ENCODE data around the gene FOXO1. TPM values are rescaled to one million over a fixed set of nuclear protein-coding genes. Genes with fewer than 3 reads are reported as not detected.

The FOXO1 gene
- total and polyA plus RNA-seq, 9 of the 15 experiments (the other 6 are each of a cell fraction or from before 2014, with no cell fraction given) = 0.04 to 0.73 (median 0.20) TPM

GRCh38 chr13:40626561-40626960, 39.9 kb downstream of the FOXO1 start:
- H3K36me3 ChIP-seq (ENCODE audit: control insufficient read depth, insufficient read depth, low read length) = no peaks in the 10 kb centered on the region
- no TSS peak for BruUV-seq (replicated peaks)
- H3K27me3 ChIP-seq (ENCODE audit: control insufficient read depth in 2 of 2, insufficient read depth in 2 of 2, low read length in 2 of 2) = no peaks in the 10 kb centered on the region; a peak in 2 of 5 replicates
- no peaks in the 10 kb centered on the region for H3K9me1 ChIP-seq (ENCODE audit: control insufficient read depth, insufficient read depth, low read length)
- no peak overlapping the region for H3K4me2 ChIP-seq (ENCODE audit: insufficient read depth, low read length)
- 0% methylated on average over 3 of the region's 3 CpGs for WGBS (ENCODE audit: insufficient coverage, low coverage, missing lambda C conversion rate)
- H3K4me1 ChIP-seq (replicated peaks in 1 of 2; ENCODE audit: control insufficient read depth in 2 of 2, insufficient read depth in 2 of 2, low read length in 2 of 2) = no peaks in the 10 kb centered on the region
- no peak overlapping the region for H3K9ac ChIP-seq (ENCODE audit: insufficient read depth in 1 of 2, low read depth in 2 of 2, low read length in 2 of 2)
- FAIRE-seq = no peak
- TF ChIP-seq CEBPB (tag; IDR thresholded peaks at IDR 0.05) (no peak), SMAD3 (CRISPR knock-in tag; conservative IDR thresholded peaks at IDR 0.05) (no peak), BRD4 (IDR thresholded peaks at IDR 0.05) (no peak), CREM (IDR thresholded peaks at IDR 0.05; ENCODE audit: low read depth) (no peak), PRMT5 (CRISPR knock-in tag; IDR thresholded peaks at IDR 0.05) (no peak), ID3 (CRISPR knock-in tag; IDR thresholded peaks at IDR 0.05) (no peak), ID3 (tag; IDR thresholded peaks at IDR 0.05) (no peak), MCM7 (IDR thresholded peaks at IDR 0.05) (no peak), ZNF12 (CRISPR knock-in tag; IDR thresholded peaks at IDR 0.05) (no peak), CHCHD3 (CRISPR knock-in tag; IDR thresholded peaks at IDR 0.05) (no peak), RNF2 (IDR thresholded peaks at IDR 0.05) (no peak), NUFIP1 (IDR thresholded peaks at IDR 0.05; ENCODE audit: partially characterized antibody) (no peak), POLR2AphosphoS5 (IDR thresholded peaks at IDR 0.05; ENCODE audit: control insufficient read depth, insufficient read depth, low read depth, low read length) (no peak), ZNF766 (CRISPR knock-in tag; conservative IDR thresholded peaks at IDR 0.05) (no peak), ZNF75A (CRISPR knock-in tag; IDR thresholded peaks at IDR 0.05) (no peak), BMI1 (IDR thresholded peaks at IDR 0.05; ENCODE audit: low read length) (no peak)
- TF ChIP-seq, protein P1, sequence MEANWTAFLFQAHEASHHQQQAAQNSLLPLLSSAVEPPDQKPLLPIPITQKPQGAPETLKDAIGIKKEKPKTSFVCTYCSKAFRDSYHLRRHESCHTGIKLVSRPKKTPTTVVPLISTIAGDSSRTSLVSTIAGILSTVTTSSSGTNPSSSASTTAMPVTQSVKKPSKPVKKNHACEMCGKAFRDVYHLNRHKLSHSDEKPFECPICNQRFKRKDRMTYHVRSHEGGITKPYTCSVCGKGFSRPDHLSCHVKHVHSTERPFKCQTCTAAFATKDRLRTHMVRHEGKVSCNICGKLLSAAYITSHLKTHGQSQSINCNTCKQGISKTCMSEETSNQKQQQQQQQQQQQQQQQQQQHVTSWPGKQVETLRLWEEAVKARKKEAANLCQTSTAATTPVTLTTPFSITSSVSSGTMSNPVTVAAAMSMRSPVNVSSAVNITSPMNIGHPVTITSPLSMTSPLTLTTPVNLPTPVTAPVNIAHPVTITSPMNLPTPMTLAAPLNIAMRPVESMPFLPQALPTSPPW (CRISPR knock-in tag; IDR thresholded peaks at IDR 0.05) = no peak
- TF ChIP-seq, protein P2, sequence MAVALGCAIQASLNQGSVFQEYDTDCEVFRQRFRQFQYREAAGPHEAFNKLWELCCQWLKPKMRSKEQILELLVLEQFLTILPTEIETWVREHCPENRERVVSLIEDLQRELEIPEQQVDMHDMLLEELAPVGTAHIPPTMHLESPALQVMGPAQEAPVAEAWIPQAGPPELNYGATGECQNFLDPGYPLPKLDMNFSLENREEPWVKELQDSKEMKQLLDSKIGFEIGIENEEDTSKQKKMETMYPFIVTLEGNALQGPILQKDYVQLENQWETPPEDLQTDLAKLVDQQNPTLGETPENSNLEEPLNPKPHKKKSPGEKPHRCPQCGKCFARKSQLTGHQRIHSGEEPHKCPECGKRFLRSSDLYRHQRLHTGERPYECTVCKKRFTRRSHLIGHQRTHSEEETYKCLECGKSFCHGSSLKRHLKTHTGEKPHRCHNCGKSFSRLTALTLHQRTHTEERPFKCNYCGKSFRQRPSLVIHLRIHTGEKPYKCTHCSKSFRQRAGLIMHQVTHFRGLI (CRISPR knock-in tag; IDR thresholded peaks at IDR 0.05) = no peak
- TF ChIP-seq, protein P3, sequence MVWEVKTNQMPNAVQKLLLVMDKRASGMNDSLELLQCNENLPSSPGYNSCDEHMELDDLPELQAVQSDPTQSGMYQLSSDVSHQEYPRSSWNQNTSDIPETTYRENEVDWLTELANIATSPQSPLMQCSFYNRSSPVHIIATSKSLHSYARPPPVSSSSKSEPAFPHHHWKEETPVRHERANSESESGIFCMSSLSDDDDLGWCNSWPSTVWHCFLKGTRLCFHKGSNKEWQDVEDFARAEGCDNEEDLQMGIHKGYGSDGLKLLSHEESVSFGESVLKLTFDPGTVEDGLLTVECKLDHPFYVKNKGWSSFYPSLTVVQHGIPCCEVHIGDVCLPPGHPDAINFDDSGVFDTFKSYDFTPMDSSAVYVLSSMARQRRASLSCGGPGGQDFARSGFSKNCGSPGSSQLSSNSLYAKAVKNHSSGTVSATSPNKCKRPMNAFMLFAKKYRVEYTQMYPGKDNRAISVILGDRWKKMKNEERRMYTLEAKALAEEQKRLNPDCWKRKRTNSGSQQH (CRISPR knock-in tag; IDR thresholded peaks at IDR 0.05) = no peak
- no peaks in the 10 kb centered on the region for H3K79me2 ChIP-seq (ENCODE audit: control insufficient read depth, insufficient read depth, low read length)
- intact Hi-C loops (cut with micrococcal nuclease) = no loop called here
- no peak overlapping the region for H2AFZ ChIP-seq (ENCODE audit: low read depth, low read length)
- no peak overlapping the region for H3K4me3 ChIP-seq
- no peak for DNase-seq (ENCODE audit: extremely low read depth in 1 of 4, low spot score in 3 of 4)
- no peaks in the 10 kb centered on the region for H3K9me3 ChIP-seq (replicated peaks; ENCODE audit: control insufficient read depth, insufficient read depth, low read depth, low read length)
- no peak for ATAC-seq
- in situ Hi-C loops (cut with MboI) = no loop called here
- ChIA-PET POLR2A (interaction anchor here (0.6 kb wide), 1 partner anchor 631 kb away, joined by 3 read pairs; no protein-coding TSS in a partner anchor), CTCF (ENCODE audit: low intra/inter-chr PET ratio) (no interaction called here)
- H3K27ac ChIP-seq (ENCODE audit: extremely low read depth, low read depth, low read length) = no peak overlapping the region
- 0 out of 2 replicates have a peak, but pooled peaks cover 5% of the 10 kb centered on the region for H4K20me1 ChIP-seq (replicated peaks; ENCODE audit: control insufficient read depth, insufficient read depth, low read length)
